SH-SY5Y (cell line): Measurements from ENCODE around the gene DMTF1.

Source experiments
- GATA2 ChIP-seq: IDR thresholded peaks from 2 replicates; pipeline ENCODE4 v1.6.1; 2011; ENCODE audit warnings: mild to moderate bottlenecking, low read depth, low read length
- GATA3 ChIP-seq: IDR thresholded peaks from 2 replicates; pipeline ENCODE4 v1.6.1; 2011; ENCODE audit warnings: low read depth, mild to moderate bottlenecking, low read length, moderate library complexity

Gene DMTF1

DNA sequence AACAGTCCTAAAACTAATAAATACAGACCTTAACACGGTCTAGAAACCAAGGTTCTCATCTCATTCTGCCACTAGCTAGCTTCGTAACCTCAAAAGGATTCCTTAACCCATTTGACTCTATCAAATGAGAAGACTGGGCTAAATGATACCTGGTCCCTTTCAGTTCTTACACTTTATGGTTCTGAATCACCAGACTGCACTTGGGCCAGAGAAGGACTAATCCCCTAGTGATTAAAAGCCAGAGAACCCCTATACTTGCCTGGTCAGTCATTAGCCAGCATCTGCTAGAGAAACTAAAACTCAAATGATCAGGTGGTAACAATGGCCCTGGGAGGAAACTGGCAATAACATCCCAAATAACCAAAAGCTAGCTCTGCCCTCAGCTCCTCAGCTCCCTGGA, 50.5 kb downstream of the DMTF1 start:
- TF ChIP-seq GATA2 (no peak), GATA3 (no peak)

DNA sequence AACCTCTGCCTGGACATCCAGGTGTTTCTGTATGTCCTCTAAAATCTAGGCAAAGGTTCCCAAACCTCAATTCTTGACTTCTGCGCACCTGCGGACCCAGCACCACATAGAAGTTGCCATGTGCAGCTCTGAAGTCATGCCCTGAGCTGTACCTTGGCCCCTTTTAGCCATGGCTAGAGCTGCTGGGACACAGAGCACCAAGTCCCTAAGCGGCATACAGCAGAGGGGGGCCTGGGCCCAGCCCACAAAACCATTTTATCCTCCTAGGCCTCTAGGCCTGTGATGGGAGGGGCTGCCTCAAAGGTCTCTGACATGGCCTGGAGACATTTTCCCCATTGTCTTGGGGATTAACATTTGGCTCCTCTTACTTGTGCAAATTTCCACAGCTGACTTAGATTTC, 52.7 kb downstream of the DMTF1 start:
- TF ChIP-seq GATA2 (no peak), GATA3 (no peak)

DNA sequence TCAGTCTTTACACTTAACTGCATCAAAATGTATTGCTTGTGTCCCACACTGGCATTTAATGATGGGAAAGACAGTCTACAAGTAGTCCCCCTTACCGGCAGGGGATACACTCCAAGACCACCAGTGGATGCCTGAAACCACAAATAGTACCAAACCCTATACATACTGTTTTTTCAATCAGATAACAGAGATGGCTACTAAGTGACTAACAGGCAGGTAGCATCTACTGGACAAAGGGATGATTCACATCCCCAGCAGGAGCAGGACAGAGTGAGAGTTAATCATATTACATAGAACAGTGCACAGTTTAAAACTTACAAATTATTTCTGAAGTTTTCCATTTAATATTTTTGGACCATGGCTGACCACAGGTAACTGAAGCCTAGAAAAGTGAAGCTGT, 54.1 kb downstream of the DMTF1 start:
- TF ChIP-seq GATA3, result no peak
- TF ChIP-seq GATA2, result no peak

DNA sequence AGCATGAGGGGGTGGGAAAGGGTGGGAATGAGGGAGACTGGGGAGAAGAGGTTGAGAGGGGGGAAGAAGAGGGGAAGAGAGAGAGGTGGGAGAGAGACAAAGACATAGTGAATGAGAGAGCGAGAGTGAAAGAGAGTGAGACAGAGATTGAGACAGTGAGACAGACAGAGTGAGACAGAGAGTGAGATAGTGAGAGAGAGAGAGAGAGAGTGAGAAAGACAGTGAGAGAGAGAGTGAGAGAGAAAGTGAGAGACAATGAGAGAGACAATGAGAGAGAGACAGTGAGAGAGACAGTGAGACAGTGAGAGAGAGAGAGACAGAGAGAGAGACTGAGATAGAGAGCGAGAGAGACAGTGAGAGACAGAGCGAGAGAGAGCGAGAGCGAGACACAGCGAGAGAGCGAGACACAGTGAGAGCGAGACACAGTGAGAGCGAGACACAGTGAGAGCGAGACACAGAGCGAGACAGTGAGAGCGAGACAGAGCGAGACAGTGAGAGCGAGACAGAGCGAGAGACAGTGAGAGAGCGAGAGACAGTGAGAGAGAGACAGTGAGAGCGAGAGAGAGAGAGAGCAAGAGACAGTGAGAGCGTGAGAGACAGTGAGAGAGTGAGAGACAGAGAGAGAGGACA, 57.2 kb downstream of the DMTF1 start:
- TF ChIP-seq GATA2 (no peak), GATA3 (no peak)

DNA sequence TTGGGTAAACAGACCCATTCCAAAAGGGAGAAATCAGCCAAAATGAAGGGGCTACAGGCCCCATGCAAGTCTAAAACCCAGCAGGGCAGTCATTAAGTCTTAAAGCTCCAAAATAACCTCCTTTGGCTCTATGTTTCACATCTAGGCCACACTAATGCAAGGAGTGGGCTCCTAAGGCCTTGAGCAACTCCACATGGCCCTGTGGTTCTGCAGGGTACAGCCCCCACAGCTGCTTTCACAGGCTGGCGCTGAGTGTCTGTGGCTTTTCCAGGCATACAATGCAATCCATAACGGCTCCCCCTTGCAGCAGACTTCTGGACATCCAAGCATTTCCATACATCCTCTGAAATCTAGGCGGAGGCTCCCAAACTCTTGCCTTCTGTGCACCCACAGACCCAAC, 58.3 kb downstream of the DMTF1 start:
- TF ChIP-seq GATA3 (no peak), GATA2 (no peak)

DNA sequence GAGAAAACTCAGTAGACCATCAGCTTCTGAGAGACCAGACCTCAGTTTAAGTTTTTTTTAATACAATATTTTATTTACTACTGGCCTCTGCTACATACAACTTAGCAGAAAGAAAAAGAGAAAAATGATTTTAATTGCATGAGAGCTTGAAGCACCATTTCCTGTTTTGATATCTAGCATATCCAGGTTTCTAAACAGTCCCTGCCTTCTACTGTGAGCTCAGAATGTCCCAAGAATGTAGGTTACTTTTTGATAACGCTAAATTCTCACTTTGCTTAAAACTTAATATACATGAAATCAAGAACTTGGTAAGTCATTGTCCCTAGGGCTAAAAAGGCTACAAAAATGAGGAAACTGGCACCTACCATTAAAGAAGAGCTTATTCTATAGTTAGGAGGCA, 60.2 kb downstream of the DMTF1 start:
- TF ChIP-seq GATA3 (no peak), GATA2 (no peak)

DNA sequence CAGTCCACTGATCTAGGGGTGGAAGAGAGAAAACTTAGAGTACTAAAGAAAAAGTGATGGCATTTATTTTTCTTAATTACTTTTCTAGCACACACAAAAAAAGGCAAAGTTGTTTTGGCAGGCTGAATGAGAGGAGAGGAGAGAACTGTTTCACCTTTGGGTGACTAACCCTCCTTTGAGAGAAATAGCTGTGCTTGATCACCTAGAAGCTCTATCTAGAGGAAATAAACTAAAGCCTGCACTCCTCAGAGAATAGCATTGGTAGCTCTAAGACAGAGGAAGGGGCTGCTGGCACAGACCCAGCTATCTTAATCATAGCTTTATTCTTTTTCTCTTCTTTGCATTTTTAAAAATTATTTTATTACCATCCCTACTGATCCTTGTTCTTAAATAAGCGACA, 61.0 kb downstream of the DMTF1 start:
- TF ChIP-seq GATA2, result no peak
- TF ChIP-seq GATA3, result no peak

DNA sequence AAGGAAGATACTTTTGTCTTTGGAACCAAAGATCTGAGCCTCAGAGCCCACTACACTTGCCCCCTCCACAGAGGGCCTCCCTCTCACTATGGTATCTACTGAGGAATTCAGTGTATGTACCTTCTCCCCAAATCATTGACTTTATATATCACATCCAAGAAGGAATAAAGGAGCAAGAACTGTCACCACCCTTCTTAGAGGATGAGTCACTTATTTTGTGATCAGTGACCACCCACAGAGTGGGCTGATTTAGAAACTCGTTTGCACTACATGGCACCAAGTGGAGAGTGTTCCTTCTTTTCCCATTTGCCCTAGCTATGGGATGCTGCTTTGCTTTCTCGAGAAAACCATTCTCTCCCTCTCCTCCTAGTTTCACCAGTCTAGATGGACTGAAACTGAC, 61.6 kb downstream of the DMTF1 start:
- no peak for TF ChIP-seq GATA3
- TF ChIP-seq GATA2, result no peak

DNA sequence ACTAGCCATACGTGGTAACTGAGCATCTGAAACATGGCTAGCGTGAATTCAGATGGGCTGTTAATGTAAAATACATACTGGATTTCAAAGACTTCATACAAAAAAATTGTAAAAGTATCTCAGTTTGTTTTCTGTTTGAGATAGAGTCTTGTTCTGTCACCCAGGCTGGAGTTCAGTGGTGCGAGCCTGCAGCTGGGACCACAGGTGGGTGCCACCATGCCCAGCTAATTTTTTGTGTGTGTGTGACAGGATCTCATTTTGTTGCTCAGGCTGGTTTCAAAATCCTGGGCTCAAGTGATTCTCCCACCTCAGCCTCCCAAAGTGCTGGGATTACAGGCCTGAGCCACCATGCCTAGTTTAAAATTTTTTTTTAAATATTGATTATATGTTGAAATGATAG, 62.8 kb downstream of the DMTF1 start:
- TF ChIP-seq GATA3, result no peak
- TF ChIP-seq GATA2, result no peak

DNA sequence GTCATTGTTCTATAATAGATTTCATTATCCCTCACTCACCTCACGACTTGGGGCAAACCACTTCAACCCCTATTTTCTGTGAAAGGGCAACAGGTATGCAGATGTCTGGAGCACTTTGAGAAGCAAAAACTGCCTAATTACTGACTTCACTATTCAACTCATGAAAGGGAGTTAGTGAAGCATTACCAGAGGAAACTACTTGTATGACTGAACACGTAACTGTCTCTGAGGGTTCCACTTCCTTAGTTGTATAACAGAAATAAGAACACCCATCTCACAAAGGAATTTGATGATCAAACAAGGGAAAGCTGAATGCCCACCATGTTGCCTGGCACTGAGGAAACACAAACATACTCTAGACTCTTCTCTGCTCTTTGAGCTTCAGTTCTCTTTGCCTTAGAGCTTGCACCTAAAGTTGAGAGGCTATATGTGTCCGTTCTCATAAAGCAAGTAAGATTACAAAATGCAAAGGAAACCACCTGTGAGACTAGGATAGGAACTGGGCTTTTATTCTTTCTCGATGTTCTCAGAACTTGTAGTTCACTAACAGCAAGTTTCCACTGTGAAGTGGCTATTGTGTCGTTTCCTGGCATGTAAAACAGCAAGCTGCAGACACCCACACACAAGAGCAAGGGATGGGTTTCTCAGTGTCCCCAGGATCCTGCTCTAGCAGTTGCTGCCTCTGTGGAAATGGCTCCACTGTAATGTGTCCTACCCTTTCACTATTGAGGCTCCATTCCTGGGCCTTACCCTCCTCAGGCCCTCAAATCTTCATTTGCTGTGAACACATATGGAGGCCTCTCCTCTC, 64.7 kb downstream of the DMTF1 start:
- TF ChIP-seq GATA2 (no peak), GATA3 (no peak)

DNA sequence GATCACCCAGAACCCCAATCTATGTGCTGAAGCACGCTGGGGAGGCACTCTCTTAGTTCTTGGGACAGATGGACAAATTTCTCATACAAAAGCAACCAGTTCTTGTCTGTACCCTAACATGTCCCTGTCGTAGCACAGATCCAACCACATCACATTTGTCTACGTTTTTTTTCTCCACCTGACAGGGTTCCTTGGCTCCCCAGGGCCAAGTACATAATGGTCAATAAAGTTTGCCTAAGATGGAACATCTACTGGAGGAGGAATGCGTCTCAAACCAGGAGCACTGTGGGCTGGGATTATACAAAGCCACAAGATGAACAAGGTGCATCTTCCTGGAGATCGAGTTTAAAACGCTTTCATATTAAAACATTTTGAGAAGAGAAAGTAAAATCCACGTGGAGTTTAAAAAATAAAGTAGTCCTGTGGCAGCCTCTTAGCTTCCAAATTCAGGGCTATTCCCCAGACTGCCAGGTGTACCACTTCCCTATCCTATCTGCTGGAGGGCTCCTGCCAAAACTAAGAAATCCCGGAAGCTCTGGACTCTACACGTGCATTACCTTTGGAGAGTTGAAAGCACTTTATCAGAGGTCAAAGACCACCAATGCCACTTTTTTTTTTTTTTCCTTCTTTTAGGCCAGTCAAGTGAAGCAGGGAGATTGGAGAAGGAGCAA, 65.9 kb downstream of the DMTF1 start:
- no peak for TF ChIP-seq GATA3
- no peak for TF ChIP-seq GATA2

DNA sequence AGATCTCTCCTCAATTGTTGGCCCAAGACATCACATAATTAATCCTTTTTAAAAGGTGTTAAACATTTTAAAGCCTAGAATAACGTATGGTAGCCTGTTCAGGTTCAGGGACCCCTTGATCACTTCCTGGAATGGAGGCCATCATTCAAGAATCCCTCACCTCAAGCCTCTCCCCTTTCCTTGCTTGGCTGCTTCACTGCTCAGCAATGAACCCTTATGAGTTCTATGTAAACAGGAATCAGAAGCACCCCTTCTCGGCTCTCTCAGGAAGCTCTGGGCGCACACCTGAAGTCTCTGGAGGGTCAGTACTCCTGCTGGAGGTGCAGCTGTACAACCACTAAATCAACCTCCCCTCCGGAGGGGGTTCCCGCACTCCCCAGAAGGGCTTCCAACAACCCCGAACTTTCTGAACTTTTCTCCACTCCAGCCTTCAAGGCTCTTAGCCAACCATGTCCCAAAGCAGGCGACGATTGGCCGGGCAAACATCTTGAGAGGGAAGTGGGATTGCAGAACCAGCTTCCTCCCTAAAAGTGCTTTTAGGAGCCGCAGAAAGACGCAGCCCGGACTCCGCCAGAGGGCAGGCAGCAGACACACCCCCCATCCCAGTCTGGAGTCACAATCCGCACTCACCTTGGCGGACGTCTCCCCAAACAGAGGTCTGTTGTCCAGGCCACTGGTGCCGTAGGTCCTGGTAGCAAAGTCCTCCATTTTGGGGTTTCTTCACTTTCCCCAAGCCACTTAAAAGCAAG, 66.7 kb downstream of the DMTF1 start:
- TF ChIP-seq GATA2 (no peak), GATA3 (no peak)

DNA sequence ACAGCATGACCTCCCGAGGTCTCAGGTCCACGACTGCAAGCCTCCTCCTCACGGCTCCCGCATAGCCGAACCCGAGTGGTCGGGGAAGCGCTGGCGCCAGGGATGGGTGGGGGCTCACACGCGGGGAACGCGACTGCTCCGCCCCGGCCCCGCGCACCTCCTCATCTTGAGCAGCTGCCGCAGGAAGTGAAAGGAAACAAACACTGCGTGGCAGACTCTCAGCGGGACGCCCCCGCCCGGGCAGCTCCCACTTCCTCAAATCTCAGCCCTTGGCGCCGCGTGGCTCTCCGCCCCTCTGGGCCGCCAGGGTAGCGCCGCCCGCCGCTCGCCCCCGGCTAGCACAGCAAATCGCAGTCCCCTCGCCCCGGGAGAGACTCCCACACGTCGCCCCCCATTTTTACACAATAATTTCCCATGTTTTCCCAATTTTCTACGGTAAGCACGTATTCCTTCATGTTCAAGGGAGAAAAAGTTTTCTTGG, 67.3 kb downstream of the DMTF1 start, which contains the start of gene TMEM243:
Gene TMEM243, minus strand, starts transcription at position 188 of the 481 bp plus-strand sequence. CDS start 229 bp downstream, outside the sequence.
- TF ChIP-seq GATA3, result no peak
- no peak for TF ChIP-seq GATA2
